HEK293T (cell line): ENCODE data around the gene GPC4.

Experiments used
- BHLHE40 ChIP-seq: fragments of 450-650 bp; IDR thresholded peaks from 2 replicates; pipeline ENCODE4 v1.6.1; 2016; ENCODE audit warnings: mild to moderate bottlenecking, moderate library complexity, borderline replicate concordance
- CTBP1 ChIP-seq: fragments of 450-650 bp; IDR thresholded peaks from 2 replicates; pipeline ENCODE4 v1.6.1; 2016; ENCODE audit warnings: borderline replicate concordance
- ELF4 ChIP-seq: fragments of 450-650 bp; IDR thresholded peaks from 2 replicates; pipeline ENCODE4 v1.6.1; 2017; ENCODE audit warnings: antibody characterized with exemption
- FOXA1 ChIP-seq: fragments of 450-650 bp; IDR thresholded peaks from 2 replicates; pipeline ENCODE4 v1.6.1; 2016; ENCODE audit warnings: mild to moderate bottlenecking
- FOXK2 ChIP-seq: fragments of 450-650 bp; IDR thresholded peaks from 2 replicates; pipeline ENCODE4 v1.6.1; 2016; ENCODE audit warnings: mild to moderate bottlenecking
- FOXM1 ChIP-seq: fragments of 450-650 bp; IDR thresholded peaks from 2 replicates; pipeline ENCODE4 v1.6.1; 2017; ENCODE audit warnings: mild to moderate bottlenecking, borderline replicate concordance
- HDGF ChIP-seq: fragments of 450-650 bp; IDR thresholded peaks from 2 replicates; pipeline ENCODE4 v1.6.1; 2017; ENCODE audit warnings: antibody characterized with exemption, borderline replicate concordance
- L3MBTL2 ChIP-seq: fragments of 450-650 bp; conservative IDR thresholded peaks from 2 replicates; pipeline ENCODE4 v1.6.1; 2016; ENCODE audit warnings: mild to moderate bottlenecking
- PKNOX1 ChIP-seq: fragments of 450-650 bp; IDR thresholded peaks from 2 replicates; pipeline ENCODE4 v1.6.1; 2016
- SP1 ChIP-seq: fragments of 450-650 bp; IDR thresholded peaks from 2 replicates; pipeline ENCODE4 v1.6.1; 2017
- SUZ12 ChIP-seq: fragments of 450-650 bp; IDR thresholded peaks from 2 replicates; pipeline ENCODE4 v1.6.1; 2016; ENCODE audit warnings: mild to moderate bottlenecking
- ZNF384 ChIP-seq: fragments of 450-650 bp; IDR thresholded peaks from 2 replicates; pipeline ENCODE4 v1.6.1; 2016

- TF ChIP-seq ELF4 (no peak), ZNF384 (no peak), SP1 (no peak), BHLHE40 (no peak), FOXM1 (no peak), HDGF (no peak), SUZ12 (no peak), CTBP1 (no peak), PKNOX1 (no peak), FOXK2 (no peak), FOXA1 (no peak), L3MBTL2 (no peak)
Observed at GRCh38 chrX:133403984-133404383, 11.3 kb downstream of the GPC4 start.
